Heart left ventricle (tissue), 13 donors: ENCODE results near the gene IGHMBP2.

Experiments
- POLR2A ChIP-seq, 2 donors: fragments of 450-650 bp; IDR thresholded peaks; one replicate each; pipeline ENCODE4 v1.6.1; 2017; ENCODE audit warnings: antibody characterized with exemption in 2 of 2, mild to moderate bottlenecking in 2 of 2, moderate library complexity in 2 of 2
- TF ChIP-seq, protein P1 (sequence below), 12 donors: fragments of 200-600 bp; sonication (generic) in 4 of 12; IDR thresholded peaks; one replicate each; pipeline versions ENCODE4 v1.5.0 to v1.8.0; 2018 to 2022; ENCODE audit warnings: antibody characterized with exemption in 12 of 12, mild to moderate bottlenecking in 5 of 12
- donor health status: ischemic (EF 13 %, LVEDD 7.1; RV severe dilation, severe dysfunction).
- donor health status: DM: no; HTN: yes; CAD: no.
- donor health status: DM: no; HTN: no; CAD: no.
- donor health status: ischemic (EF 25% LVEDD 6.9; RV normal size, moderate dysfunction).
- donor health status: ischemic (EF 25% LVEDD 5.7; RV mildly dilated, moderate dysfunction).
- donor health status: ischemic (EF 35%, LVEDD 5.7; RV mildly dilated, moderate dysfunction).
- donor health status: nonischemic (EF 11% LVEDD 7.7; RV severe dilation, severe dysfunction).
- donor health status: DM: yes; HTN: yes; CAD: no.
- donor health status: PGD.
- donor health status: ischemic (EF 29% LVEDD 5.4; RV normal size, mild dysfunction).
- donor health status: nonischemic (EF 23%, LVEDD 6.1; RV moderate dilation, normal function).

DNA sequence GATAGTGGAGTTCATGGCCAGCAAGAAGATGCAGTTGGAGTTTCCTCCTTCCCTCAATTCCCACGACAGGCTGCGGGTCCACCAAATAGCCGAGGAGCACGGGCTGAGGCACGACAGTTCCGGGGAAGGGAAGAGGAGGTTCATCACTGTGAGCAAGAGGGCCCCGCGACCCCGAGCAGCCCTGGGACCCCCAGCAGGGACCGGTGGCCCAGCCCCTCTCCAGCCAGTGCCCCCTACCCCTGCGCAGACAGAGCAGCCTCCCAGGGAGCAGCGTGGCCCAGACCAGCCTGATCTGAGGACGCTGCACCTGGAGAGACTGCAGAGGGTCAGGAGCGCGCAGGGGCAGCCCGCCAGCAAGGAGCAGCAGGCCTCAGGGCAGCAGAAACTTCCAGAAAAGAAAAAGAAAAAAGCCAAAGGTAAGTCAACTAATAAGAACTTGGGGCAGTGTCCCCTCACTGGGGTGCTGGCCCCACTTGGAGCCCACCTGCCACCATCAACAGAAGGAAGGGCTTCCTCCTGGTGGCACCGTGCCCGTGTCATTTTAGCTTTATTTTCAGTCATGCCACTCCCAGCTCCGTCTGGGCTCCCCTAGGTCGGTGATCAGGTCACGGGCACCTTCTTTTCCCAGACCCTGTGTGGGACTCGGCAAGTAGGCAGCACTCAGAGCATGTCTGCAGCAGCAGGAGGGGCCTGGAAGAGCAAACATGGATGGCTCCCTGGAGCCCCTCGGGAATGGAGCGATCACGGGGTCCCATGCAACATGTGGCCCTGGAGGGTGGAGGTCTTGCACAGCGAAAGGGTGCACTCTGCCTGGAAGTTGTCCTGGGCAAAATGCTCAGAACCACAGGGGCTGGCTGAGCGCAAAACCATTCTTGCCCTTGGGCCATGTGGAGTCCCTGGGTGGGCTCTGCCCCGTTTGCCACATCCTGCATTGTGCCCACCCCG is 33.3 kb downstream of the IGHMBP2 start:
- no peak for TF ChIP-seq POLR2A (IDR thresholded peaks at IDR 0.05)
- TF ChIP-seq, protein P1, sequence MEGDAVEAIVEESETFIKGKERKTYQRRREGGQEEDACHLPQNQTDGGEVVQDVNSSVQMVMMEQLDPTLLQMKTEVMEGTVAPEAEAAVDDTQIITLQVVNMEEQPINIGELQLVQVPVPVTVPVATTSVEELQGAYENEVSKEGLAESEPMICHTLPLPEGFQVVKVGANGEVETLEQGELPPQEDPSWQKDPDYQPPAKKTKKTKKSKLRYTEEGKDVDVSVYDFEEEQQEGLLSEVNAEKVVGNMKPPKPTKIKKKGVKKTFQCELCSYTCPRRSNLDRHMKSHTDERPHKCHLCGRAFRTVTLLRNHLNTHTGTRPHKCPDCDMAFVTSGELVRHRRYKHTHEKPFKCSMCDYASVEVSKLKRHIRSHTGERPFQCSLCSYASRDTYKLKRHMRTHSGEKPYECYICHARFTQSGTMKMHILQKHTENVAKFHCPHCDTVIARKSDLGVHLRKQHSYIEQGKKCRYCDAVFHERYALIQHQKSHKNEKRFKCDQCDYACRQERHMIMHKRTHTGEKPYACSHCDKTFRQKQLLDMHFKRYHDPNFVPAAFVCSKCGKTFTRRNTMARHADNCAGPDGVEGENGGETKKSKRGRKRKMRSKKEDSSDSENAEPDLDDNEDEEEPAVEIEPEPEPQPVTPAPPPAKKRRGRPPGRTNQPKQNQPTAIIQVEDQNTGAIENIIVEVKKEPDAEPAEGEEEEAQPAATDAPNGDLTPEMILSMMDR (IDR thresholded peaks at IDR 0.05) = no peak
